Central memory CD4-positive, alpha-beta T cell (primary cell): ENCODE results near the gene FXYD2.
"Not testable (repeated sequence)": the region's sequence is repeated elsewhere in the genome, so short reads cannot be mapped to it uniquely, and the experiment has no call there.

Experiments
- DNase-seq: peaks from one replicate; pipeline ENCODE4 v3.0.0; 2022
- total RNA-seq, 3 experiments: gene quantifications; one replicate each; lab custom pipeline; 2026; lab: John Stamatoyannopoulos, UW

FXYD2 gene
- 0 to 0.49 (median 0.39) reads per million in 3 experiments for total RNA-seq

DNA sequence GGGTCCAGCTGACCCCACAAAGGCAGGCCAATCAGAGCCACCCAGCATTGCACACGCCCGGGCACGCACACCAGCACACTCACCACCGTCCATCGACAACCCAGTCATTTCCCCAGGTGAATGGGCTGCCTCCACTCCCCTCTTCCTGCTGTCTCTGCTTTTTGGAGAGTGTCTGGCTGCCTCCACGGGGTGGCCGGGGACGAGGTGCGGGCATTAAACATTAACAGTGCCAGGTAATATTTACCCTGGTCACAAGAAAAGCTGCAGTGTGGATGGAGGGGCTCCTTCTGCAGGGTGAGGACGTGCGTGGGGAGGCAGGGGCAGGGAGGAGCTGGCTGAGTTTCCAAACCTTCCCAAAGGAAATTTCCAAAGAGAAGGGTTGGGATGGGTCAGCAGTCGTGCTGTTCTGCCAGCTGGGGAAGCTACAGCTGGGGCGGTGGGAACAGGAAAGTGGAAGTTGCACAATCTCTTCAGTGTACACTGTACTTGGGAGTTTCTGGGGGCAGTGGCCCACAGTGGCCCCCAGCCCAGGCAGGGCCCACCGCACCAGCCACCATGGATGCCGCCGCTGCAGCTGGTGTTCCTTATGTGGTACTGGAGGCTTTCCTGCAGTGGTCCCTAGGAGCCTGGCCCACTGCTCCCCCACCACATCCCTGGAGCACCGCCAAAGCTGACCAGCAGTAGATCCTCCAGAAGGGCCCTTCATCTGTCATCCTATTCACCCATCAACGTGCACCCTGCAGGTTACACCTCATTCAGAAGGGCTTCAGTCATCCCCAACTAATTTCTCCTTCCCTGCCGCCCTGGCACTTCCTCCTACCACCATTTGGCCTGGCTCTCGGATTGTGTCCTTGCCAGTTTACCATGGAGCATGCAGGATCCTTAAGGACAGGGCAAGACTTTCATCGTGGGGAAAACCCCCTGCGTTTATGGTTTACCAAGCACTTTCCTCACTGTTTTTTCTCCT, at the start of gene FXYD2:
Gene FXYD2, minus strand, starts transcription at position 174 of the 967 bp plus-strand sequence. Its CDS starts 66 bp downstream, at position 108.
- DNase-seq, result no peak

DNA sequence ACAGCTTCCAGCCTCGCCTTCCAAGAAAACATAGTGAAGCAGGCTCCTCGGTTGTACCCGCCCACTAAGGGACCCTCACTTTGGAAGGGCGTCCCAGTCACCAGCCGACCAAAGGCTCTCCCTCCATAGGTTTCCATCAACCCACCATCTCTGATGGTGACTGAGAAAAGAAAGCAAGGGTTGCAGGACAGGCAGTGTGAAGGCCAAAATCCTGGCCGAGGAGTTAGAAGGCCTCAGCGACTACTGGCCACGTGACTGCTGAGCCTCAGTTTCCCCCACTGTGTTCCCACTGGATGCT, 49.2 kb upstream of the FXYD2 start:
- no peak for DNase-seq

DNA sequence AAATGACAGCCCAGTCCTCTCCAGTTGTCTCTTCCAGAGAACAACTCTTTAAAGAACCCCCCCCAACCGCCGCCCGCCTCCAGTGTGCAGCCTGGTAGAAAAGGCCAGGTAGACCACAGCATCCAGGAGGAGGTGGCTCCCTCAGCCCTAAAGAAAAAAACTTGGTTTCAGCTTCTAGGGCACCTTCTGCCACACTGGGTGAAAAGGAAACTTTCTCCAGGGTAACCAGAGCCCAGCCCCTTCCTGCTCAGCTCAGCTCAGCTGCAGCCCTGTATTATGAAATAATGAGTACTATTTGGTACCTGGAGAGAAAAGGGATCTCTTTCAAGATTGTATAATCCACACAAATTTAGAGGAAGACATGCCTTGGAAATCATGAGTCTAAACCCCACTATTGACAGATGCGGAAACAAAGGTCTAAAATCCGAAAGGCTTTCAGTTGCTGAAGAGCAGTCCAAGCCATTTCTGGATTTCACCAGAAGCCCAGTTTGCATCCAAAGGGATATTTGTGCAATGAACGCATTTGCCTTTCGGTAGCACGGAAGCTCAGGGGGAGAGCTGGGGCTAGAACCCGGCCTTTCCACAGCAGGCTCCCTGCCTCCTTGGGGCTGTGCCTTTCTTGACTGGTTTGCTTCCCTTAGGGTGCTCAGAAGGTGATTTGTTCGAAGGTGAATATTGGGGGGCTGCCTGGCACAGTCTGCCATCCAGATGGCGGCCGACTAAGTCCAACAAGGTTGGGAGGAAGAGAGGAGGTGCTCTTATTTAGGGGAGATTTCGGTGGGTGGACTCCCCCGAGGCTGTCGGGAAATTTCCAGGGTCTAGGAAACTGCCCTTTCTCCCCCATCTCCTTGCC, 48.7 kb upstream of the FXYD2 start:
- DNase-seq, result no peak

DNA sequence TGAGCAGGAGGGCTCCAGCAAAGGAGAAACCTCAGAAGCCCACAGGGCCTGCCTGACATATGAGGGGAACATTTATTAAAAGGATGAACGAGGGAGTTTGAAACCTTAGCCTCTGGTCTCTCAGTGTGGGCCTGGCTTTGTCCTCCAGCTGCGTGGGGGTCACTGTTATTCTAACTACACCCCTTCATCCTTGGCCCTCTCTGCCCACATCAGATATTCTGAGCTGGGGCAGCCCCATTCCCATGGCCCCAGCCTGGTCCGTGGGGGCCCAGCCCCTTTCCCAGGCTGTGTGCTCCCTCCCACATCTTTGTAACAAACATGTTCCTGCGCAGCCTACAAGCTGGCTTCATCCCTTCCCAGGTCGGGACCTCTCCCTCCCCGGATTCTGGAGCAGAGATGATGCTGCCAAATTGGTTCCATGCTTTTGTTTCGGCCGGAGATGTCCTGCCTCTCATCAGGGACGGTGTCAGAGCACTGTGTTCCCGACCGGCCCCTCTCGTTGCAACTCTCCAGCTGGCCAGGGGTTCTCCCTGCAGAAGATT, 47.9 kb upstream of the FXYD2 start:
- DNase-seq, result no peak

DNA sequence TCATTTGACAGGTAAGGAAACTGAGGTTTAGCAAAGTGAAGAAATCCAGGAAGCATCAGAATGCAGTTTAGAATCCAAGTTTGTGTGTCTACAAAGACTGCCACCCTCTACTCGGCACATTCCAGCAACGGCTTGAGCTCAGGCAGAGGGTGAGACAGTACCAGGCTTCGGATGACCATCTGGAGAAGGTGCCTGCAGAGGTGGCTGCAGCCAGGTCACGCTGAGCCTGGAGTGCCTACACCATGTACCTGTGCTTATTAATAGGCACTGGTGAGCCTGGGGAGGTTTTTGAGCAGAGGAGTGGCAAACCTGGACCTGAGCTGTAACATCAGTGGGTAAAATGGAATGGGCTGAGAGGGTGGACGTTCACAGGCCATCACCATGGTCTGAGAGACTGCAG, 47.2 kb upstream of the FXYD2 start:
- no peak for DNase-seq

DNA sequence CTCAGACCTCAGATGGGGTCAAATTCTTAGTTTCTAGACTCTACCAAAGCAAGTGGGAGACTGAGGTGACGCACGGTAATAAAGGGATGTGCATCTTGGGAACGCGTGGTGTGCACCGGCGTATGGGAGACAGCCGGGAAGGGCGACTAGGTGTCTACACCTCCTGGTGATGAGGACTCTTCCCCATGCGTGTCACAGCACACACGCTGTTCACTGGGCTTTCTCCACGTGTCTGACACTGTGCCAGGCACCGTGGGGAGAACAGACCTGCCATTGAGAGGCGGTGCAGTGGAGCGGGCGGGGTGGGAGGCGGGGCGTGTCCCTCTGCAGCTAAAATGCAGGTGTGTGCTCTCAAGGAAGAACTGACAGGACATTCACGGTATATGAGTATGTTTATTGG, 46.6 kb upstream of the FXYD2 start:
- no peak for DNase-seq

DNA sequence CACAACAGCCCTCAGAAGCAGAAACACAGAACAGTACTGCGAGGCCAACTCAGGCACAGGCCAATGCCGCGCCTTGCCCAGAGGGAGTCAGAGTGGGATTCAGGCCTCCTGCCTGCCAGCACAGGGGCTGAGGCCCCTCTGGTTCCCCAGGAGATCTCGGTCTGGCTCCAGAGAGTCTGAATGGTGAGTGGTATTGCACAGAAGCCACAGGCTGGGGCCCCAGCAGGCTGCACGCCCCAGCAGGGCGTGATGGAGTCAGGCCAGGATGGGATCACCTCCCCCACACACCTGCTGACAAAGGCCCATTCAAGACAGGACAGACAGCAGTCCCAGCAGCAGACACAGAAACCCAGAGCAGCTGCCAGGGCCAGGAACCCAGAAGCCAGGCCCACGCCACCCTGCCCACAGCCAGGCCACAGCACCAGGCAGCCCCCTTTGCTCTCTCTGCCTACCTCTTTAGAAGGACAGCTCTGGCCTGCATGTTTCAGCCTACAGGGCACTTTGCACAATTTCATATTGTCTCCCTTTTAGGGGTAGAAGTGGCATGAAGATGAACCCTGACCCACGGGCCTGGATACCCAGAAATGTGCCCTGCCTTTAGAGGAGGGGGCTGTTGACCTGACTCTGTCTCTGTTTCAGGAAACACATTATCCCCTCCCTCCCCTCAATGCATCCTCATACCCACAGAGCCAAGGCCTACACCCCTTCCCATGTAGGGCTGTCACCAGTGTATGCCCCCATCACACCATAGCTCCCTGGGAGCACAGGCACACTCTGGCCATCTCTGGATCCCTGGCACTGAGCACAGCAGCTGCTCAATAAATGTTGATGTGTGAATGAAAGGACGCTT, 45.8 kb upstream of the FXYD2 start:
- no peak for DNase-seq

DNA sequence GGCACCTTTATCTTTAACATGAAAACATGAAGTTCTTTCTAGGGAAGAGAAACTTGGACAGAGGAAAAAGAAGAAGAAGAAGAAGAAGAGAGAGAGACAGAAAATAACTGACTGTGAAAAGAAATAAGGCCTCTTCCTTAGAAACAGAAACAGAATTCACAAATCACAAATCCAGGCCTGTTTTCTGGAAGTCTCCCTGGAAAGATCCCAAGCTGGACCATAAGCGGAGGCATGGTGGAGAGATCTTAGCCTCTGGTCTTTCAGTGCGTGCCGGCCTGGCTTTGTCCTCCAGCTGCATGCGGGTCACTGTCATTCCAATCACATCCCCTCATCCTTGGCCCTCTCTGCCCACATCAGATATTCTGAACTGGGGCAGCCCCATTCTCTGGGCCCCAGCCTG, 45.1 kb upstream of the FXYD2 start:
- no peak for DNase-seq

DNA sequence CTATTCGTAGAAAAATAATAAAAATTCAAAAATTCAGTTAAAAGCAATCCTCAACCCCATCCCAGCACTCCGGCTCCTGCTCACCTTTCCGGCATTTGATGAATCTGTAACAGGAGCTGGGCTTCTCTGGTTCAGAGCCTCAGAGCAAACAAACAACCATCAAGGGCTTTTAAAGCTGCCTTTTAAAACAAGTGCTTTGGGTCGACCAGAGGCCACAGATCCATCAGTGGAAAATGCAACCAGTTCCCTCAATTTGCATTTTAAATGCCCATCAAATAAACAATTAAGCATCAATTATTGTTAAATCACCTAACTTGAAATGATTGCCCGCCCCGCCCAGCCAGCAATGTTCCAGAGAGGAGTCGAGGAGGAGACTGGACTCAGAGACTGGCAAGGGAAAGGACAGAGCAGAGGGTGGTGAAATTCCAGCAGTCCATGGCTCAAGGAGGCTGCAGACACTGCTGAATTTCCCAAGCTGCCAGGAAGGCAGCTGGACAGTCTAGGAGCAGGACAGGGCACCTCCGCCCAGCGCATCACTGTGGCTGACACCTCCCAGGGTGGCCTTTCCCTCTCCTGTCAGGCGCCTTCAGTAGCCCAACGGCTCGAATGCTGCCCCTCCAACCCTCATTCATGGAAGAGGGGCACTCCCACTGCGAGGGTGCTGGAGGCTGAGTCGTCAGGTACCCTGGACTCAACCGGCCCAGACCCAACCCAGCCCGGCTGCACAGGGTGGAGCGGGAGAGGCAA, 44.4 kb upstream of the FXYD2 start:
- DNase-seq, result no peak

DNA sequence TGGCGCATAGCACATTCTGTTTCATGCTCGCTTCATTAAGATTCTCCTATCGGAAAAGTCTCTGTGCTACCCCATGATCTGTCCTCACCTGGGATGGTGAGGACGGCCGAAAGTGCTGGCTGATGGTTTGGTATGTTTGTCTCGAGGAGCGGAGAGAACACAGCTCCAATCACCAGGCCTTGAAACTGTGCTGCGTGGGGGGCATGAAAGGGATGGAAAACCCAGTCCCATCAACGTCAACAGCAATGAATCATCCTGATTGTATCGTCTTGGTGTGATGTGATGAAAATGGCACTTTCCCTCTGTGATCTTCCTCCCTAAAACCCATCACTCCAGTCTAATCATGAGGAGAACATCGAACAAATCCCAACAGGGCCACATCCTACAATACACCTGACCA, 43.5 kb upstream of the FXYD2 start:
- no peak for DNase-seq

DNA sequence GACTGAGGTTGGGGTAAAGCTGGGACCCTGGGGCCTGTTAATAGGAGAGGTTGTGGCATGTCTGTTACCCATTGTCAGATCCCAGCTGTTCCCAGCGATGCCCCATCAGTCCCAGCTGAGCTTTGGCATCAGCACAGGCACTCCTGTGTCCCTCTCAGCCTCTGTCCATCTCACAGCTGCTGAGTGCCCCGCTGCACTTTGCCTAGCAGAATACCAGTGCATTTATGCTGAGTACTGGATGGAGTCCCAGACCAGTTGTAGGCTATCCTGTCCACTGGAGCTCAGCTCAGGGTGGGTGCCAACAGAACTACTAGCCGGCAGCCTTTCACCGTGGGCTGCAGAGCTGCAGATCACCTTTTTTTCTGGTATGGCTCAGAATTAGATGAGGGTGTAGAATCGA, 42.0 kb upstream of the FXYD2 start:
- DNase-seq, result no peak

DNA sequence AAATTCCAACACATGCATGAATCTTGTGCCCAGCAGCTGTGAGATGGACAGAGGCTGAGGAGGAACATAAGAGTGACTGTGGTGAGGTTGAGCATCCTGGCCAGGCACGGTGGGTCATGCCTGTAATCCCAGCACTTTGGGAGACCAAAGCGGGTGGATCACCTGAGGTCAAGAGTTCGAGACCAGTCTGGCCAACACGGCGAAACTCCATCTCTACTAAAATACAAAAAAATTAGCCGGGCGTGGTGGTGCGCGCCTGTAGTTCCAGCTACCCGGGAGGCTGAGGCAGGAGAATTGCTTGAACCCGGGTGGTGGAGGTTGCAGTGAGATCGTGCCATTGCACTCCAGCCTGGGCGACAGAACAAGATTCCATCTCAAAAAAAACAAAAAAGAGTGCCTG, 41.0 kb upstream of the FXYD2 start:
- not testable (repeated sequence) for DNase-seq

DNA sequence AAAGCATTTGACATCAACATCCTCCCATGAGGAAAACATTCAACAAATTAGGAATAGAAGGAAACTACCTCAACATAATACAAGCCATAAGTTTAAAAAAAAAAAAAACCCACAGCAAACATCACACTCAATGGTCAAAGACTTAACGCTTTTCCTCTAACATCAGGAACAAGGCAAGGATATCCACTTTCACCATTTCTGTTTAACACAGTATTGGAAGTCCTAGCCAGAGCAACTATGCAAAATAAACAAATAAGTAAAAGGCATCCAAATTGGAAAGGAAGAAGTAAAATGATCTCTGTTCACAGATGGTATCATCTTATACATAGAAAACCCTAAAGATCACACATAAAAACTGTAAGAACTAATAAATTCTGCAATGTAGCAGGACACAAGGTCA, 38.8 kb upstream of the FXYD2 start:
- no peak for DNase-seq

DNA sequence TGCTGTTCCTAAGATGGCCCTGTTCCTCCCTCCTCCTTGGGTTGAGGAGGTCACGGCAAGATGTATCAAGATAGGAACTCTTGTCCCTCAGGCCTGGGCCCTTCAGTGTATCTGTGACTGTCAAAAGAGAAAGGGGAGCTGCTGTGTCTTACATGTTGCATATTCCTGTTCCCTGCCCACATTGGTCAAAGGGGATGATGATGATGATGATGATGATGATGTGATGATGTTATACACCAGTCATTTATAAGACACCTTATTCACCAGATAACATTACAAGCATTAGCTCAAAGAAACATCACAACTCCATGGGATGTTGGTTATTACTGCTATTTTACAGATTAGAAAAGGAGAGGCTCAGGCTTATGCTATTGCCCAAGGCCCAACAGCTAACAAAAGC, 38.2 kb upstream of the FXYD2 start:
- no peak for DNase-seq

DNA sequence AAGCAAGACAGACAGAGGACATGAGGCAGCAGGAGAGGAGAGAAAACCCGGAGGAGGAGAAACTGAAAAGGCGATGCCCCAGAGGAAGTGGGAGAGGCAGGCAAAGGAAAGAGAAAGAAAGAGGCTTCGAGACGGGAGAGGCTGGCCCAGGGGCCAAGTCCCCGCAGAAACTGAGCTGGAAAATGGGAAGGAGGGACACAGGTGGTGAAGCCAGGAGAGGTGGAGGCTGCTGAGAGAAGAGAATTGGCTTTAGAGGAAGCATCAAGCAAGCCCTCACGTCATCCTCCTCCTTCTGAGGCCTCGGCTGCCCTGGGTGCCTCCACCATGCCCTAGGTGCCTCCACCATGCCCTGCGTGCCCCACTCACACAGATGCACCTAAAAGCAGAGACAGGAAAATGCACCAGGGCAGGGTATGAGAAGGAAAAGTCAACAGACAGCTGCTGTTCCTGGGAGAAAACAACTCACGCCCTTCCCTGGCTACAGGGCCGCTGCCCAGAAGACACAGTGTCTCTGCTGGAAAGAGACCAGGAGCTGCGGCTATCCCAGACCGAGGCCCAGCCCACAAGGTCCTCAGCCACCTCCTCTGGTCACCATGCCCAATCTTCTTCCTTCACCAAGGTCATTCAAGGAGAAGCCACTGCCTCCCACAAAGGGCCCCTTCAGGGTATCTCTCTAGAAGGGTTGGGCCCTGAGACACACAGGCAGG, 37.6 kb upstream of the FXYD2 start:
- no peak for DNase-seq

DNA sequence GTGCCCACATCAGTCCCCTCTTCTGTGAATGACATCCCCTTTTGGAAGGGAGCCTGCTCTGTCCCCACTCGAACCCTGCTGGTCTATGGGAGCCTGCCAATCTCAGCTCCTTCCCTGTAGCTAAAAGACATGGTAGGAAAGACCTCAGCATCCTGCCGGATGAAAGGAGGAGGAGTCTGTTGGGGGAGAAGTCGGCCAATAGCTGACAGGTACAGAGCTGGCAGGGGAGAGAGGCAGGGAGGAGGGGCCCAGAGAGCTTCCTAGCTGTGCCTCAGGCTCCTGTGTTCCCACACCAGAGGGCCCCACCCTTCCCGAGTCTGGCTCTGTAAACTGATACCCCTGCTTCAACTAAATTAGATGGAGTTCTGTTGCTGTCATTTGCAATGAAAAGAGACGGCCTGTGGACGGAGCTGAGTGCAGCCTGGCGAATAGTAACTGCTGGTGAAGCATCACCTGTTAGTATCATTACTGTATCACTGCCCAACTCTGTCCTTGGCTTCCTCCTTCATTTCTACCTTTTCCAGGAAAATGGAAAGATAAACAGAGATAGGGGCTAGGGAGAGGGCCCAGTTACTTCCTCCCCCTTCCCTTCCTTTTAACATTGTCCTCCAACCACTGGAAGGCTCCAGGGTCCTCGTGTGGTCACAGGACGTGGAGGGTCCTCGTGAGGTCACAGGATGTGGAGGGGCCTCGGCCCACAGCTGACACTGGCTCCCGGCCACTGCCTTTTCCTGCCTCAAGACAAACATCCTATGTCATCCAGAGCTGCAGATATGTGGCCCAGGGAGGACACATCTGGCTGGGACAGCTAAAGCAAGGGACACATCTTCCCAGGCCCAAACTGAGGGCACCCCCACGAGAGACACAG, 36.8 kb upstream of the FXYD2 start:
- DNase-seq, result no peak

DNA sequence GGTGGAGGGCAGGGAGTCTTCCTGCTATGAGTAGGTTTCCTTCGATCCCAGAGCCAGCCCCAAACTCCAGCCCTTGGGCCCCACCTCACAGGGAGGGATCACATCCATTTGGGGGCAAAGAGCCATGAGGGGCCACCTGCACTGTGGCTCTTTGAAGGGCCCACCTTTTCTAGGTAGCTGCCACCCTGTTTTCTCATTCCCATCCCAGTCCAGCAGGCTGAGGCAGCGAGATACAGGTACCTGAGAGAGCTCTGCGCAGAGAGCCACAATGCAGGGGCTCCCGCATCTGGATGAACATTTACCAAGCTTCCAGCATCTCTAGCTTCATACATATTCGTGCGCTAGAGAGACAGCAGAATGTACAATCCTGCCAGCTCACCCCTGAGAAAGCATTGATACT, 35.6 kb upstream of the FXYD2 start:
- DNase-seq, result no peak

DNA sequence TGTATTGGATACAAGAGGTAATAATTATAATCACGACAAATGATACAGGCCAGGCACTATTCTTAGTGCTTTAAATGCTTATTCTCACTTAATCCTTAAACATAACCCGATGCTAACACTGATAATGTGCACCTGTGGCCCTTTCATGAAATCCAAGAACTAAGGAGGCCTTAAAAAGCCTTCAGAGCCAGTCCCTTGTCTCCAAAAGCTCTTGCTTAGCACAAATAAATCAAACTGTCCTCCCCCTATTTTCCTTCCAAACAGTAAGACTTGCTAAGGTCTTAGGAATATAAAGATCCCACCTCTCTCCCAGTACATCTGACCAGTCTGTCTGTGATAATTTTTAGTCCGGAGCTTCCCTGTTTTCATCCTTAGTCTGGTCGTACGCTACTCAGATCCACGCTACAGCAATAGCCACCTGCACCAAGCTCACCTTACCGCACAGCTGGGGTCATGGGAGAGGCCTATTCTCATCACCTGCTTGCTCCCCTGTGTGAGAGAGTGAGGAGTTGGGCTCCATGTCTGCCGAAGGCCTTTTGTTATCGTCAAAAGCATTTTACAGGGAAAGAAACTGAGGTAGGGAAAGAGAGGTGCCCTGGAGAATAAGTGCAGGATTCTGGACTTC, 35.1 kb upstream of the FXYD2 start:
- DNase-seq, result no peak

DNA sequence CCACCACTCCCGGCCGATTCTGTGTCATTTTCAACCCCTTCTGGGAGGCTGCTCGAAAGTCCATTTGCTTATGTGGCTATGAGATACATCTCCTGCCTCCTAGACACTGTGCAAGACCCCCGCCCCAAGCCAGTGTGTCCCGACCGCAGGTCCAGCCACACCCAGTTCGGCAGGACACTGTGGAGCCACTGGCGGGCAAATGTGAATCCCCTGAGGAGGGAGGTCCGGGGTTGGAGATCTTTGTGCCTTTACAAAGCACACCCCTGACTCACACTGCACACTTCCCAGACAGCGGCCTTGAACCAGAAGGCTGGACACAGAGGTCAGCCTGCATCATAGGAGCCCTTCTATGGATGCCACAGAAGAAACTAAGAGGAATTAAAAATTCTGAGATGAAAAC, 34.5 kb upstream of the FXYD2 start:
- DNase-seq, result no peak
